Karpas-422 (cell line): ENCODE results near the gene ARFIP1. TPM values are rescaled to one million over a fixed set of nuclear protein-coding genes. Genes with fewer than 3 reads are reported as not detected.
"Not testable (repeated sequence)": the region's sequence is repeated elsewhere in the genome, so short reads cannot be mapped to it uniquely, and the experiment has no call there.

Experiments
- DNase-seq: peaks from one replicate; pipeline ENCODE4 v3.0.0-alpha.2; 2015
- H2AFZ ChIP-seq: fragments of 200-600 bp; sonication (generic); 2 replicates; pipeline ENCODE4 v1.6.1; 2014; ENCODE audit warnings: antibody characterized with exemption, low read length, mixed read lengths
- H3K27ac ChIP-seq: fragments of 200-600 bp; sonication (generic); 2 replicates; pipeline ENCODE4 v1.5.1; 2014; ENCODE audit warnings: mild to moderate bottlenecking, low read length, moderate library complexity
- H3K27me3 ChIP-seq: fragments of 200-600 bp; sonication (generic); 2 replicates; pipeline ENCODE4 v1.6.1; 2014; ENCODE audit warnings: low read length, mixed read lengths
- H3K36me3 ChIP-seq: fragments of 200-600 bp; sonication (generic); 2 replicates; pipeline ENCODE4 v1.6.1; 2014; ENCODE audit warnings: low read length, mixed read lengths; ENCODE audit not compliant: insufficient read depth
- H3K4me1 ChIP-seq: fragments of 200-600 bp; sonication (generic); 2 replicates; pipeline ENCODE4 v1.6.1; 2014; ENCODE audit warnings: mild to moderate bottlenecking, low read length, mixed read lengths
- H3K4me2 ChIP-seq: fragments of 200-600 bp; sonication (generic); 2 replicates; pipeline ENCODE4 v1.6.1; 2014; ENCODE audit warnings: low read length, low read depth, mild to moderate bottlenecking; ENCODE audit not compliant: poor library complexity, severe bottlenecking
- H3K4me3 ChIP-seq: fragments of 200-600 bp; sonication (generic); 2 replicates; pipeline ENCODE4 v1.5.1; 2014; ENCODE audit warnings: mild to moderate bottlenecking, antibody characterized with exemption, low read length, mixed read lengths
- H3K79me2 ChIP-seq: fragments of 200-600 bp; sonication (generic); 2 replicates; pipeline ENCODE4 v1.6.1; 2014; ENCODE audit warnings: mild to moderate bottlenecking, low read length, mixed read lengths
- H3K9ac ChIP-seq: fragments of 200-600 bp; sonication (generic); 2 replicates; pipeline ENCODE4 v1.6.0; 2014; ENCODE audit warnings: low read length
- H3K9me2 ChIP-seq: fragments of 200-600 bp; sonication (generic), shearing (Covaris generic); replicated peaks from 2 replicates; pipeline ENCODE4 v1.6.0; 2014; ENCODE audit warnings: mild to moderate bottlenecking, low read length, moderate library complexity; ENCODE audit not compliant: insufficient read depth
- H3K9me3 ChIP-seq: fragments of 300-700, 200-600 bp; sonication (generic); 2 replicates; pipeline ENCODE4 v1.6.1; 2014; ENCODE audit warnings: low read length, mixed read lengths
- H4K20me1 ChIP-seq: fragments of 200-600 bp; sonication (generic); 2 replicates; pipeline ENCODE4 v1.6.1; 2014; ENCODE audit warnings: mild to moderate bottlenecking, antibody characterized with exemption, low read length, low read depth; ENCODE audit not compliant: insufficient read depth
- total RNA-seq: library from RNA; depleted of rRNA; stranded (reverse); fragments of >200 nt; shearing (Covaris generic); gene quantifications from 2 replicates; pipeline ENCODE4 v1.2.3, GENCODE V29; 2014; ENCODE audit warnings: low replicate concordance

Gene ARFIP1
- total RNA-seq, 1 experiment from 2014 or later = 81.7 TPM

DNA sequence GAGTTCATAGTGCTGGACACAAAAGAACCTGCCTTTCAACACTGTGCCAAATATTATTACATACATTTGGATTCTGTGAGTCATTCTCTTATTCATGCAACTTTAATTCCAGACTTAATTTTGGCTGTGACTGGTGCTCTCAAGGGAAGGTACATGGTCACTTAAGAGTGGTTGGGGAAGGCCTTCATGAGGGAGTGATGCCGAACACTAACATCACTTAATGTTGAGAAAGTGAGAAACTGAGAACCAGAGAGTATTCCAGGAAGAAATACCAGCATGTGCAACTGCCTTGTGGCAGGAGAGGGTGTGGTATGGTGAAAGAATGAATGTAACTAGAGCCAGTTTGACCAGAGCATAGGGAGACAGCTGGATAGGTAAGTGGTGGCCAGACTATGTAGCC lies 114.9 kb downstream of the ARFIP1 start:
- DNase-seq = no peak
- Histone ChIP-seq H3K27me3 (no peaks in the 10 kb centered on the region), H2AFZ (no peak overlapping the region), H3K4me1 (peaks cover 15% of the 10 kb centered on the region), H3K9ac (no peak overlapping the region), H3K4me2 (no peak overlapping the region), H3K9me2 (no peaks in the 10 kb centered on the region), H4K20me1 (no peaks in the 10 kb centered on the region), H3K4me3 (no peak overlapping the region), H3K36me3 (no peaks in the 10 kb centered on the region; the same call in 1 of the 2 replicates), H3K79me2 (peaks cover 11% of the 10 kb centered on the region; the same call in 1 of the 2 replicates), H3K9me3 (no peaks in the 10 kb centered on the region), H3K27ac (no peak overlapping the region)

DNA sequence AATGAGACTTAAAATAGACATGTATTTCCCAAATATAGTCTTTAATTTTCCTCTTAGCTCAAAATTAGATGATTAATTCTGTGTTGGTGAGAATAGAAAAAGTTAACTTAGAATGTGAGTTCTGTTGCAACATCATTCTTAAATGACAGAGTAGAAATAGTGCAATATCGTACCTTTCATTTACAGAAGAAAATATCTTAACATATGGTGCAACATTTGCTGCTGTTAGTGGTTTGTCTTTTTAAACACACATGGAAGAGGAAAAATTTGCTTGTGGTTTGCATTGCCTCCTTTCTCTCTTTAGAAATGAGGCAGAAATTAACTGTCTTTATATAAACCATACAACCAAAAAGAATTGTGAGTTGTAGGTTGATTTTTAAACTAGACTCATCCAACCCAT lies 117.1 kb downstream of the ARFIP1 start:
- no peak overlapping the region for H3K4me3 ChIP-seq
- no peak for DNase-seq
- H3K79me2 ChIP-seq = peaks cover 11% of the 10 kb centered on the region; the same call in 1 of the 2 replicates
- no peaks in the 10 kb centered on the region for H3K9me3 ChIP-seq
- no peaks in the 10 kb centered on the region for H3K27me3 ChIP-seq
- H3K4me2 ChIP-seq = peak overlapping the region; percentile 12
- H3K27ac ChIP-seq = peak overlapping the region; percentile 17
- H3K36me3 ChIP-seq = no peaks in the 10 kb centered on the region; the same call in 1 of the 2 replicates
- no peaks in the 10 kb centered on the region for H4K20me1 ChIP-seq
- H2AFZ ChIP-seq = no peak overlapping the region
- H3K9me2 ChIP-seq = no peaks in the 10 kb centered on the region
- H3K4me1 ChIP-seq = peaks cover 15% of the 10 kb centered on the region
- no peak overlapping the region for H3K9ac ChIP-seq

DNA sequence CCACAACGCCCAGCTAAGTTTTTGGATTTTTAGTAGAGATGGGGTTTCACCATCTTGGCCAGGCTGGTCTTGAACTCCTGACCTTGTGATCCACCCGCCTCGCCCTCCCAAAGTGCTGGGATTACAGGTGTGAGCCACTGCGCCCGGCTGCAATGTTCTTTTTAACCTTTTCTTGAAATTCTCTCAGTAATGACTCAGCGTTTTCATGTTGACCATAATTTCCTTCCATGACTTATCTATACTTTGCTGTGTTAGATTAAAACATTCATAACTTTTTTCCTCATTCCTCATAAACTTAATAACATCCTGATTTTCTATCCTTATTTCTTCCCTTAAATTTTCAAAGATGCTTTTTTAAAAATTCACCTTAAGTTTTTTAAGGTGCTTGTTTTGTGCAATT lies 118.4 kb downstream of the ARFIP1 start:
- not testable (repeated sequence) for H3K9ac ChIP-seq

GRCh38 chr4:152898606-152899005 lies 118.9 kb downstream of the ARFIP1 start:
- Histone ChIP-seq H3K4me3 (no peak overlapping the region), H3K27me3 (no peaks in the 10 kb centered on the region), H3K9me2 (no peaks in the 10 kb centered on the region), H3K9me3 (no peaks in the 10 kb centered on the region), H3K9ac (no peak overlapping the region), H2AFZ (no peak overlapping the region), H3K79me2 (peaks cover 11% of the 10 kb centered on the region; the same call in 1 of the 2 replicates), H3K4me1 (peaks cover 15% of the 10 kb centered on the region), H3K4me2 (no peak overlapping the region), H3K36me3 (no peaks in the 10 kb centered on the region), H3K27ac (no peak overlapping the region), H4K20me1 (no peaks in the 10 kb centered on the region)
- no peak for DNase-seq

More for the DNA sequence above, 118.4 kb downstream of the ARFIP1 start:
- not testable (repeated sequence) for H3K9me3 ChIP-seq, H2AFZ ChIP-seq, H4K20me1 ChIP-seq, H3K9me2 ChIP-seq, DNase-seq, H3K27me3 ChIP-seq, H3K36me3 ChIP-seq, H3K4me2 ChIP-seq, H3K4me3 ChIP-seq, H3K27ac ChIP-seq
- Histone ChIP-seq H3K79me2 (peaks cover 11% of the 10 kb centered on the region; the same call in 1 of the 2 replicates), H3K4me1 (peaks cover 15% of the 10 kb centered on the region)

GRCh38 chr4:152900395-152900794 lies 120.6 kb downstream of the ARFIP1 start:
- Histone ChIP-seq H3K4me2 (no peak overlapping the region), H2AFZ (no peak overlapping the region), H4K20me1 (no peaks in the 10 kb centered on the region), H3K4me3 (no peak overlapping the region), H3K9me2 (no peaks in the 10 kb centered on the region), H3K79me2 (peaks cover 11% of the 10 kb centered on the region; the same call in 1 of the 2 replicates), H3K4me1 (peaks cover 15% of the 10 kb centered on the region), H3K36me3 (no peaks in the 10 kb centered on the region), H3K27me3 (no peaks in the 10 kb centered on the region), H3K9ac (no peak overlapping the region), H3K9me3 (no peaks in the 10 kb centered on the region), H3K27ac (no peak overlapping the region)
- DNase-seq = no peak

DNA sequence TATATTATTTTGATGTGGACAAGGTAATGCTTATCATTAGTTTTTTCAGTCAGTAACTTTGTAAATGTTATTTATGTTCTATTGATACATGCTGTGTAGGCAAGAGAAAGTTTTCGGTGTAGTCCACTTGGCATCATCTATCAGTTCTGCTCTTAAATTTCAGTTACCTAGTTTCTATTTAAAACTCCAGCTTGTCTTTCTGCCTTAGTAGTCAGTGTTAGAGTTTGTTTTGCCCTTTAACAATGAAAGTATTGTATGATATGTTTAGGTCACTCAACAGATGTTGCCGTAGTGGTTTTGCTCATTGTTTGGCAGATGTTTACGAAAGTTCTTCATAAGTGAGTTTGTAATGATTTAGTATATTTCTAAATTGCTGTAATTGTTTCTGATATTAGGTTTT lies 121.5 kb downstream of the ARFIP1 start:
- no peak for DNase-seq
- Histone ChIP-seq H3K9me2 (no peaks in the 10 kb centered on the region), H3K9ac (no peak overlapping the region), H3K27me3 (no peaks in the 10 kb centered on the region), H2AFZ (no peak overlapping the region), H3K27ac (no peak overlapping the region), H3K4me2 (no peak overlapping the region), H4K20me1 (no peaks in the 10 kb centered on the region), H3K79me2 (peaks cover 8% of the 10 kb centered on the region; the same call in 1 of the 2 replicates), H3K36me3 (no peaks in the 10 kb centered on the region), H3K4me1 (peaks cover 10% of the 10 kb centered on the region), H3K4me3 (no peak overlapping the region), H3K9me3 (no peaks in the 10 kb centered on the region)

DNA sequence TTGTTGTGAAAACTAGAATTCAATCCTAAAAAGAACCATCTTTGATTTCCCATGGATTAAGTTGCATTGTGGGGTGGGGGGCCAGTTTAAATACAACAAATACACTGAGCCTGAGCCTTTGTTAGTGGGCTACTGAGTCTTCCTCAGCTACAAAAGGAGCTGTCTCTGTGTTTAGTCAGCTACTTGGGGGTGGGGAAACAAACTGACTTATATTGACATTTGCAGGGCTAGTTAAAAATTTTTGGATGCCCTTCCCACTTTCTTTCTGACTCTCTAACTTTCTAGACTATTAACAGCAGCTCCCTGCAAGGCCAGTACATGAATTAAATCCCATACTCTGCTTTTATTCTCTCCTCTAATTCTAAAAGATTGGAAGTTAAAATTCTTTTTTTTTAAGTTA lies 123.9 kb downstream of the ARFIP1 start:
- Histone ChIP-seq H3K27me3 (no peaks in the 10 kb centered on the region), H3K9ac (no peak overlapping the region), H3K9me2 (no peaks in the 10 kb centered on the region), H3K79me2 (peaks cover 5% of the 10 kb centered on the region; the same call in 1 of the 2 replicates), H3K4me1 (no peaks in the 10 kb centered on the region), H3K36me3 (no peaks in the 10 kb centered on the region; the same call in 1 of the 2 replicates), H2AFZ (no peak overlapping the region), H4K20me1 (no peaks in the 10 kb centered on the region), H3K4me3 (no peak overlapping the region), H3K9me3 (no peaks in the 10 kb centered on the region), H3K4me2 (no peak overlapping the region), H3K27ac (no peak overlapping the region)
- DNase-seq = no peak

GRCh38 chr4:152909901-152910300 lies 130.1 kb downstream of the ARFIP1 start:
- Histone ChIP-seq H3K9ac (no peak overlapping the region), H3K4me2 (no peak overlapping the region), H4K20me1 (no peaks in the 10 kb centered on the region), H2AFZ (no peak overlapping the region), H3K27me3 (no peaks in the 10 kb centered on the region), H3K36me3 (peaks cover 3% of the 10 kb centered on the region), H3K9me3 (no peaks in the 10 kb centered on the region), H3K27ac (no peak overlapping the region), H3K9me2 (no peaks in the 10 kb centered on the region), H3K4me3 (no peak overlapping the region), H3K4me1 (no peaks in the 10 kb centered on the region), H3K79me2 (no peaks in the 10 kb centered on the region)
- no peak for DNase-seq

- Histone ChIP-seq H3K4me2 (no peak overlapping the region), H3K79me2 (no peaks in the 10 kb centered on the region), H4K20me1 (no peaks in the 10 kb centered on the region), H3K4me1 (no peaks in the 10 kb centered on the region), H3K9ac (no peak overlapping the region), H3K4me3 (no peak overlapping the region), H3K36me3 (peaks cover 3% of the 10 kb centered on the region), H3K27ac (no peak overlapping the region), H3K9me2 (no peaks in the 10 kb centered on the region), H3K27me3 (no peaks in the 10 kb centered on the region), H3K9me3 (no peaks in the 10 kb centered on the region), H2AFZ (no peak overlapping the region)
- no peak for DNase-seq
Measured at GRCh38 chr4:152910521-152910920, 130.8 kb downstream of the ARFIP1 start.
